Large intestine (tissue), 3 donors: ENCODE measurements around the gene COL4A3. TPM values are rescaled to one million over a fixed set of nuclear protein-coding genes. Genes with fewer than 3 reads are reported as not detected.
"Not testable (repeated sequence)": the region's sequence is repeated elsewhere in the genome, so short reads cannot be mapped to it uniquely, and the experiment has no call there.

Experiments
- DNase-seq, 2 donors: peaks; one replicate each; pipeline versions ENCODE4 v3.0.0 to v3.0.0-alpha.2; 2013
- H3K27ac ChIP-seq: one replicate; pipeline ENCODE4 v1.5.1; 2013; ENCODE audit warnings: low read length
- H3K27me3 ChIP-seq: 2 replicates; pipeline ENCODE4 v1.6.1; 2013; ENCODE audit warnings: low read length; ENCODE audit not compliant: control insufficient read depth, insufficient read depth
- H3K36me3 ChIP-seq: 2 replicates; pipeline ENCODE4 v1.6.1; 2013; ENCODE audit warnings: low read length; ENCODE audit not compliant: control insufficient read depth, insufficient read depth
- H3K4me1 ChIP-seq: one replicate; pipeline ENCODE4 v1.6.1; 2013; ENCODE audit warnings: low read length; ENCODE audit not compliant: control insufficient read depth, insufficient read depth
- H3K4me3 ChIP-seq: one replicate; pipeline ENCODE4 v1.5.1; 2013; ENCODE audit warnings: low read length
- H3K9me3 ChIP-seq: one replicate; pipeline ENCODE4 v1.6.1; 2013; ENCODE audit warnings: mild to moderate bottlenecking, low read depth, low read length, moderate library complexity; ENCODE audit not compliant: control insufficient read depth
- WGBS: methylation state at CpG from one replicate; pipeline ENCODE4 v1.1.5; 2013; ENCODE audit warnings: low lambda C conversion rate; ENCODE audit not compliant: insufficient coverage; 5-methylcytosine and 5-hydroxymethylcytosine counted together
- polyA plus RNA-seq: library from polyadenylated mRNA; unstranded; fragments of 120-200 nt; gene quantifications from one replicate; pipeline ENCODE4 v1.2.1, GENCODE V29; 2013

The COL4A3 gene
- polyA plus RNA-seq, 1 donor = 0.19 TPM

- Histone ChIP-seq H3K27ac (no peak overlapping the region), H3K4me3 (no peak overlapping the region), H3K9me3 (no peaks in the 10 kb centered on the region), H3K36me3 (no peaks in the 10 kb centered on the region), H3K4me1 (no peaks in the 10 kb centered on the region), H3K27me3 (no peaks in the 10 kb centered on the region)
- 78% methylated on average over 1 of the region's 4 CpGs for WGBS
- DNase-seq = peak; percentile 23 to 50
Observed at GRCh38 chr2:227153758-227154486, 10.5 kb upstream of the COL4A3 start.

GRCh38 chr2:227154986-227155774, 9.2 kb upstream of the COL4A3 start:
- Histone ChIP-seq H3K27me3 (peaks cover 8% of the 10 kb centered on the region), H3K4me3 (no peak overlapping the region), H3K36me3 (no peaks in the 10 kb centered on the region), H3K4me1 (no peaks in the 10 kb centered on the region), H3K9me3 (no peaks in the 10 kb centered on the region), H3K27ac (no peak overlapping the region)
- WGBS = 100% methylated on average over 1 of the region's 6 CpGs
- no peak for DNase-seq

- no CpG with 5 or more reads among the region's 2 CpGs for WGBS
- Histone ChIP-seq H3K27ac (no peak overlapping the region), H3K36me3 (no peaks in the 10 kb centered on the region), H3K4me1 (peaks cover 6% of the 10 kb centered on the region), H3K9me3 (peaks cover 4% of the 10 kb centered on the region), H3K27me3 (peaks cover 51% of the 10 kb centered on the region), H3K4me3 (no peak overlapping the region)
- DNase-seq = no peak
Observed at GRCh38 chr2:227160164-227160563, 4.3 kb upstream of the COL4A3 start.

- no peak for DNase-seq
- Histone ChIP-seq H3K27me3 (peaks cover 60% of the 10 kb centered on the region), H3K27ac (no peak overlapping the region), H3K4me1 (peaks cover 6% of the 10 kb centered on the region), H3K9me3 (peaks cover 4% of the 10 kb centered on the region), H3K36me3 (no peaks in the 10 kb centered on the region), H3K4me3 (no peak overlapping the region)
Observed at GRCh38 chr2:227161947-227162346, 2.5 kb upstream of the COL4A3 start.

- peaks cover 4% of the 10 kb centered on the region for H3K9me3 ChIP-seq
- H3K4me1 ChIP-seq = peaks cover 6% of the 10 kb centered on the region
- H3K4me3 ChIP-seq = peak overlapping the region; percentile 23
- peaks cover 64% of the 10 kb centered on the region for H3K27me3 ChIP-seq
- DNase-seq = peak in 1 of 2 donors; percentile 12
- H3K27ac ChIP-seq = no peak overlapping the region
- no CpG with 5 or more reads among the region's 20 CpGs for WGBS
- H3K36me3 ChIP-seq = no peaks in the 10 kb centered on the region
Observed at GRCh38 chr2:227163485-227163997, 883 bp upstream of the COL4A3 start.

GRCh38 chr2:227164763-227165291, 403 bp downstream of the COL4A3 start:
- Histone ChIP-seq H3K4me1 (peaks cover 6% of the 10 kb centered on the region), H3K27ac (no peak overlapping the region), H3K36me3 (no peaks in the 10 kb centered on the region), H3K9me3 (peaks cover 4% of the 10 kb centered on the region), H3K4me3 (no peak overlapping the region), H3K27me3 (peaks cover 58% of the 10 kb centered on the region)
- WGBS = no CpG with 5 or more reads among the region's 38 CpGs
- peak in 1 of 2 donors; percentile 17 for DNase-seq

GRCh38 chr2:227171779-227172178, 7.4 kb downstream of the COL4A3 start:
- 100% methylated on average over 1 of the region's 11 CpGs for WGBS
- not testable (repeated sequence) for H3K4me1 ChIP-seq

GRCh38 chr2:227177592-227178336, 13.3 kb downstream of the COL4A3 start:
- no peaks in the 10 kb centered on the region for H3K27me3 ChIP-seq
- WGBS = 95% methylated on average over 4 of the region's 12 CpGs
- no peaks in the 10 kb centered on the region for H3K9me3 ChIP-seq
- H3K27ac ChIP-seq = no peak overlapping the region
- no peaks in the 10 kb centered on the region for H3K36me3 ChIP-seq
- H3K4me1 ChIP-seq = no peaks in the 10 kb centered on the region
- no peak for DNase-seq
- no peak overlapping the region for H3K4me3 ChIP-seq

More at GRCh38 chr2:227171779-227172178, 7.4 kb downstream of the COL4A3 start:
- not testable (repeated sequence) for H3K36me3 ChIP-seq, H3K9me3 ChIP-seq, DNase-seq, H3K27ac ChIP-seq, H3K4me3 ChIP-seq, H3K27me3 ChIP-seq

GRCh38 chr2:227179988-227180685, 15.7 kb downstream of the COL4A3 start:
- Histone ChIP-seq H3K4me3 (no peak overlapping the region), H3K27ac (no peak overlapping the region), H3K27me3 (no peaks in the 10 kb centered on the region), H3K36me3 (no peaks in the 10 kb centered on the region), H3K4me1 (no peaks in the 10 kb centered on the region), H3K9me3 (no peaks in the 10 kb centered on the region)
- DNase-seq = no peak
- WGBS = 80% methylated on average over 2 of the region's 11 CpGs
